ENCODE data around the gene RALGPS1.

Gene RALGPS1

GRCh38 chr9:126914458-126915280, at the start of gene RALGPS1:
Gene RALGPS1 (plus strand): TSS chr9:126914782. CDS start chr9:126962290, 47,508 bp downstream.
- peak; percentile 75 to 80 for DNase-seq (ENCODE audit: low read depth in 2 of 2)

GRCh38 chr9:126869368-126869767, 45.2 kb upstream of the RALGPS1 start:
- no peak for DNase-seq (ENCODE audit: low read depth in 2 of 2)

- no peak for DNase-seq (ENCODE audit: low read depth in 2 of 2)
These were observed 42.1 kb upstream of the RALGPS1 start for GRCh38 chr9:126872516-126872915.

- no peak for DNase-seq (ENCODE audit: low read depth in 2 of 2)
These were observed 39.9 kb upstream of the RALGPS1 start for GRCh38 chr9:126874546-126875314.

GRCh38 chr9:126875756-126876510, 38.6 kb upstream of the RALGPS1 start:
- DNase-seq (ENCODE audit: low read depth in 2 of 2), result no peak

- no peak for DNase-seq (ENCODE audit: low read depth in 2 of 2)
These were observed 38.1 kb upstream of the RALGPS1 start for GRCh38 chr9:126876531-126876930.

- DNase-seq (ENCODE audit: low read depth in 2 of 2), result no peak
These were observed 37.2 kb upstream of the RALGPS1 start for GRCh38 chr9:126877418-126877817.

GRCh38 chr9:126879288-126879687, 35.3 kb upstream of the RALGPS1 start:
- DNase-seq (ENCODE audit: low read depth in 2 of 2), result no peak

GRCh38 chr9:126880226-126880946, 34.2 kb upstream of the RALGPS1 start:
- DNase-seq (ENCODE audit: low read depth in 2 of 2), result no peak

- DNase-seq (ENCODE audit: low read depth in 2 of 2), result no peak
These were observed 33.6 kb upstream of the RALGPS1 start for GRCh38 chr9:126880947-126881332.

- DNase-seq (ENCODE audit: low read depth in 2 of 2), result no peak
These were observed 31.8 kb upstream of the RALGPS1 start for GRCh38 chr9:126882746-126883145.

GRCh38 chr9:126883636-126884035, 30.9 kb upstream of the RALGPS1 start:
- DNase-seq (ENCODE audit: low read depth in 2 of 2), result no peak

GRCh38 chr9:126885131-126885641, 29.4 kb upstream of the RALGPS1 start:
- no peak for DNase-seq (ENCODE audit: low read depth in 2 of 2)

- DNase-seq (ENCODE audit: low read depth in 2 of 2), result no peak
These were observed 28.4 kb upstream of the RALGPS1 start for GRCh38 chr9:126886034-126886822.

GRCh38 chr9:126886897-126887296, 27.7 kb upstream of the RALGPS1 start:
- DNase-seq (ENCODE audit: low read depth in 2 of 2), result no peak

- no peak for DNase-seq (ENCODE audit: low read depth in 2 of 2)
These were observed 22.9 kb upstream of the RALGPS1 start for GRCh38 chr9:126891676-126892075.

- DNase-seq (ENCODE audit: low read depth in 2 of 2), result no peak
These were observed 21.5 kb upstream of the RALGPS1 start for GRCh38 chr9:126893079-126893478.

GRCh38 chr9:126894052-126894603, 20.5 kb upstream of the RALGPS1 start:
- no peak for DNase-seq (ENCODE audit: low read depth in 2 of 2)

- DNase-seq (ENCODE audit: low read depth in 2 of 2), result no peak
These were observed 12.4 kb upstream of the RALGPS1 start for GRCh38 chr9:126902210-126902609.

- no peak for DNase-seq (ENCODE audit: low read depth in 2 of 2)
These were observed 10.0 kb upstream of the RALGPS1 start for GRCh38 chr9:126904586-126904985.
